ENCODE results near the gene PFKFB4.

The PFKFB4 gene

DNA sequence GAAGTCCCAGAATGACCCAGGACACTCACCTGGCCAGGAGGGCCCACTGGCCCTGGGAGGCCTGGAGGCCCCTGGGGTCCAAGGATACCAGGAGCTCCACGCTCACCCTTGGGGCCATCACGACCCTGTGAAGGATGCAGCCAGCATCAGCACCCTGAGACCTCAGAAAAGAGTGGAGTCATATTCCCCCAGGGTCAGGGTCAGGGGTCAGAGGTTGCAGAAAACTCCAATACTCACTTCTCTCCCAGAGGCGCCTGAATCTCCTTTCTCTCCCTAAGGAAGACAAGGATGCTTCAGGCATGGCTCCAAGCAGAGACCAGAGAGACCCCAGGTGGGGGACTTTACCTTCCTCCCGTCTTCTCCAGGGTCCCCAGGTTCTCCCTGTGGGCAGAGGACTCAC lies 20.0 kb upstream of the PFKFB4 start:
- POLR2A ChIA-PET, result no interaction called here
- H3K9me3 ChIP-seq (ENCODE audit: control insufficient read depth, insufficient read depth, low read depth, low read length), result no peaks in the 10 kb centered on the region

DNA sequence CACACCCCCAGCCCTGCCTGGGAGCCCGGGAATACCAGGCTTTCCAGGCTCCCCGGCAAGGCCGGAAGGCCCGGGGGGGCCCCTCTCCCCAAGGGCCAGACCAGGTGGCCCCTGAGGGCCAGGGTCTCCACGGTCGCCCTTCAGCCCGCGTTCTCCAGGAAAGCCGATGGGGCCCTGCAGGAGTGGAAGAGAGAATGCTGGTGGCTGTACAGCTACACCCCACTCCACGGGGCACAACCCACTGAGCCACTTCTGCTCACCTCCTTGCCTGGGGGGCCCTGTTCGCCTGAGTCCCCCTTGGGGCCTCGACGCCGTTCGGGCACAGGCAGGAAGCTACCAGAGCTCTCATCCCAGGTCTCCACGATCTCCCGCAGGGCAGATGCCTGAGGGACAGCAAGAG lies 18.8 kb upstream of the PFKFB4 start:
- no peak for TF ChIP-seq SCRT1 (tag by site-specific recombination; IDR thresholded peaks at IDR 0.05; ENCODE audit: borderline replicate concordance)
- TF ChIP-seq, protein P1, sequence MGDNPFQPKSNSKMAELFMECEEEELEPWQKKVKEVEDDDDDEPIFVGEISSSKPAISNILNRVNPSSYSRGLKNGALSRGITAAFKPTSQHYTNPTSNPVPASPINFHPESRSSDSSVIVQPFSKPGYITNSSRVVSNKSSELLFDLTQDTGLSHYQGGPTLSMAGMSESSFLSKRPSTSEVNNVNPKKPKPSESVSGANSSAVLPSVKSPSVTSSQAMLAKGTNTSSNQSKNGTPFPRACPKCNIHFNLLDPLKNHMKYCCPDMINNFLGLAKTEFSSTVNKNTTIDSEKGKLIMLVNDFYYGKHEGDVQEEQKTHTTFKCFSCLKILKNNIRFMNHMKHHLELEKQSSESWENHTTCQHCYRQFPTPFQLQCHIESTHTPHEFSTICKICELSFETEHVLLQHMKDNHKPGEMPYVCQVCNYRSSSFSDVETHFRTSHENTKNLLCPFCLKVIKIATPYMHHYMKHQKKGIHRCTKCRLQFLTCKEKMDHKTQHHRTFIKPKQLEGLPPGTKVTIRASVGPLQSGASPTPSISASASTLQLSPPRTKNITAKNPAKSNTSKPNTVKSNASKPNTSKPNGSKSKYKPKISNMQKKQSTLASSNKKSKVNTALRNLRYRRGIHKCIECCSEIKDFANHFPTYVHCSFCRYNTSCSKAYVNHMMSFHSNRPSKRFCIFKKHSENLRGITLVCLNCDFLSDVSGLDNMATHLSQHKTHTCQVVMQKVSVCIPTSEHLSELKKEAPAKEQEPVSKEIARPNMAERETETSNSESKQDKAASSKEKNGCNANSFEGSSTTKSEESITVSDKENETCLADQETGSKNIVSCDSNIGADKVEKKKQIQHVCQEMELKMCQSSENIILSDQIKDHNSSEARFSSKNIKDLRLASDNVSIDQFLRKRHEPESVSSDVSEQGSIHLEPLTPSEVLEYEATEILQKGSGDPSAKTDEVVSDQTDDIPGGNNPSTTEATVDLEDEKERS (tag by site-specific recombination; IDR thresholded peaks at IDR 0.05), result no peak
- no peak for TF ChIP-seq ZNF585B (tag by site-specific recombination; IDR thresholded peaks at IDR 0.05)
- TF ChIP-seq ZNF837 (tag by site-specific recombination; IDR thresholded peaks at IDR 0.05), result no peak
- no peak for TF ChIP-seq ZNF423 (tag by site-specific recombination; IDR thresholded peaks at IDR 0.05)
- TF ChIP-seq ZNF302 (tag by site-specific recombination; IDR thresholded peaks at IDR 0.05; ENCODE audit: low read depth), result no peak
- TF ChIP-seq, protein P2, sequence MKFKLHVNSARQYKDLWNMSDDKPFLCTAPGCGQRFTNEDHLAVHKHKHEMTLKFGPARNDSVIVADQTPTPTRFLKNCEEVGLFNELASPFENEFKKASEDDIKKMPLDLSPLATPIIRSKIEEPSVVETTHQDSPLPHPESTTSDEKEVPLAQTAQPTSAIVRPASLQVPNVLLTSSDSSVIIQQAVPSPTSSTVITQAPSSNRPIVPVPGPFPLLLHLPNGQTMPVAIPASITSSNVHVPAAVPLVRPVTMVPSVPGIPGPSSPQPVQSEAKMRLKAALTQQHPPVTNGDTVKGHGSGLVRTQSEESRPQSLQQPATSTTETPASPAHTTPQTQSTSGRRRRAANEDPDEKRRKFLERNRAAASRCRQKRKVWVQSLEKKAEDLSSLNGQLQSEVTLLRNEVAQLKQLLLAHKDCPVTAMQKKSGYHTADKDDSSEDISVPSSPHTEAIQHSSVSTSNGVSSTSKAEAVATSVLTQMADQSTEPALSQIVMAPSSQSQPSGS (tag by site-specific recombination; IDR thresholded peaks at IDR 0.05; ENCODE audit: low read depth), result no peak
- TF ChIP-seq, protein P3, sequence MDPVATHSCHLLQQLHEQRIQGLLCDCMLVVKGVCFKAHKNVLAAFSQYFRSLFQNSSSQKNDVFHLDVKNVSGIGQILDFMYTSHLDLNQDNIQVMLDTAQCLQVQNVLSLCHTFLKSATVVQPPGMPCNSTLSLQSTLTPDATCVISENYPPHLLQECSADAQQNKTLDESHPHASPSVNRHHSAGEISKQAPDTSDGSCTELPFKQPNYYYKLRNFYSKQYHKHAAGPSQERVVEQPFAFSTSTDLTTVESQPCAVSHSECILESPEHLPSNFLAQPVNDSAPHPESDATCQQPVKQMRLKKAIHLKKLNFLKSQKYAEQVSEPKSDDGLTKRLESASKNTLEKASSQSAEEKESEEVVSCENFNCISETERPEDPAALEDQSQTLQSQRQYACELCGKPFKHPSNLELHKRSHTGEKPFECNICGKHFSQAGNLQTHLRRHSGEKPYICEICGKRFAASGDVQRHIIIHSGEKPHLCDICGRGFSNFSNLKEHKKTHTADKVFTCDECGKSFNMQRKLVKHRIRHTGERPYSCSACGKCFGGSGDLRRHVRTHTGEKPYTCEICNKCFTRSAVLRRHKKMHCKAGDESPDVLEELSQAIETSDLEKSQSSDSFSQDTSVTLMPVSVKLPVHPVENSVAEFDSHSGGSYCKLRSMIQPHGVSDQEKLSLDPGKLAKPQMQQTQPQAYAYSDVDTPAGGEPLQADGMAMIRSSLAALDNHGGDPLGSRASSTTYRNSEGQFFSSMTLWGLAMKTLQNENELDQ (tag by site-specific recombination; IDR thresholded peaks at IDR 0.05; ENCODE audit: low read depth), result no peak
- no peak for TF ChIP-seq ZNF510 (tag by site-specific recombination; IDR thresholded peaks at IDR 0.05; ENCODE audit: insufficient replicate concordance)
- no peak for TF ChIP-seq ZNF24 (tag by site-specific recombination; IDR thresholded peaks at IDR 0.05)
- TF ChIP-seq ZNF366 (tag by site-specific recombination; conservative IDR thresholded peaks at IDR 0.05), result no peak
- Histone ChIP-seq H3K4me3 (ENCODE audit: low read depth, low read length) (no peak overlapping the region), H3K27ac (ENCODE audit: extremely low read depth, low read depth, low read length) (no peak overlapping the region), H3K9me3 (ENCODE audit: control insufficient read depth, insufficient read depth, low read depth, low read length) (no peaks in the 10 kb centered on the region), H3K36me3 (ENCODE audit: control insufficient read depth in 2 of 2, insufficient read depth in 1 of 2, low read length in 2 of 2) (peaks cover 0 to 11% of the 10 kb centered on the region in 2 experiments; a peak in 1 of 3 replicates), H3K4me1 (ENCODE audit: control insufficient read depth, insufficient read depth, low read length) (no peaks in the 10 kb centered on the region)
- CTCF ChIA-PET, result no interaction called here
- POLR2A ChIA-PET, result no interaction called here

More for the DNA sequence above, 20.0 kb upstream of the PFKFB4 start:
- Histone ChIP-seq H3K4me1 (ENCODE audit: control insufficient read depth, insufficient read depth, low read length) (no peaks in the 10 kb centered on the region), H3K27ac (ENCODE audit: extremely low read depth, low read depth, low read length) (no peak overlapping the region), H3K36me3 (ENCODE audit: control insufficient read depth in 2 of 2, insufficient read depth in 1 of 2, low read length in 2 of 2) (peaks cover 0 to 11% of the 10 kb centered on the region in 2 experiments; a peak in 1 of 3 replicates), H3K4me3 (ENCODE audit: low read depth, low read length) (no peak overlapping the region)
- CTCF ChIA-PET, result no interaction called here
- TF ChIP-seq GLIS2 (tag by site-specific recombination; IDR thresholded peaks at IDR 0.05) (no peak), ZNF350 (tag by site-specific recombination; IDR thresholded peaks at IDR 0.05) (no peak), SCRT1 (tag by site-specific recombination; IDR thresholded peaks at IDR 0.05; ENCODE audit: borderline replicate concordance) (no peak)
- TF ChIP-seq, protein P4, sequence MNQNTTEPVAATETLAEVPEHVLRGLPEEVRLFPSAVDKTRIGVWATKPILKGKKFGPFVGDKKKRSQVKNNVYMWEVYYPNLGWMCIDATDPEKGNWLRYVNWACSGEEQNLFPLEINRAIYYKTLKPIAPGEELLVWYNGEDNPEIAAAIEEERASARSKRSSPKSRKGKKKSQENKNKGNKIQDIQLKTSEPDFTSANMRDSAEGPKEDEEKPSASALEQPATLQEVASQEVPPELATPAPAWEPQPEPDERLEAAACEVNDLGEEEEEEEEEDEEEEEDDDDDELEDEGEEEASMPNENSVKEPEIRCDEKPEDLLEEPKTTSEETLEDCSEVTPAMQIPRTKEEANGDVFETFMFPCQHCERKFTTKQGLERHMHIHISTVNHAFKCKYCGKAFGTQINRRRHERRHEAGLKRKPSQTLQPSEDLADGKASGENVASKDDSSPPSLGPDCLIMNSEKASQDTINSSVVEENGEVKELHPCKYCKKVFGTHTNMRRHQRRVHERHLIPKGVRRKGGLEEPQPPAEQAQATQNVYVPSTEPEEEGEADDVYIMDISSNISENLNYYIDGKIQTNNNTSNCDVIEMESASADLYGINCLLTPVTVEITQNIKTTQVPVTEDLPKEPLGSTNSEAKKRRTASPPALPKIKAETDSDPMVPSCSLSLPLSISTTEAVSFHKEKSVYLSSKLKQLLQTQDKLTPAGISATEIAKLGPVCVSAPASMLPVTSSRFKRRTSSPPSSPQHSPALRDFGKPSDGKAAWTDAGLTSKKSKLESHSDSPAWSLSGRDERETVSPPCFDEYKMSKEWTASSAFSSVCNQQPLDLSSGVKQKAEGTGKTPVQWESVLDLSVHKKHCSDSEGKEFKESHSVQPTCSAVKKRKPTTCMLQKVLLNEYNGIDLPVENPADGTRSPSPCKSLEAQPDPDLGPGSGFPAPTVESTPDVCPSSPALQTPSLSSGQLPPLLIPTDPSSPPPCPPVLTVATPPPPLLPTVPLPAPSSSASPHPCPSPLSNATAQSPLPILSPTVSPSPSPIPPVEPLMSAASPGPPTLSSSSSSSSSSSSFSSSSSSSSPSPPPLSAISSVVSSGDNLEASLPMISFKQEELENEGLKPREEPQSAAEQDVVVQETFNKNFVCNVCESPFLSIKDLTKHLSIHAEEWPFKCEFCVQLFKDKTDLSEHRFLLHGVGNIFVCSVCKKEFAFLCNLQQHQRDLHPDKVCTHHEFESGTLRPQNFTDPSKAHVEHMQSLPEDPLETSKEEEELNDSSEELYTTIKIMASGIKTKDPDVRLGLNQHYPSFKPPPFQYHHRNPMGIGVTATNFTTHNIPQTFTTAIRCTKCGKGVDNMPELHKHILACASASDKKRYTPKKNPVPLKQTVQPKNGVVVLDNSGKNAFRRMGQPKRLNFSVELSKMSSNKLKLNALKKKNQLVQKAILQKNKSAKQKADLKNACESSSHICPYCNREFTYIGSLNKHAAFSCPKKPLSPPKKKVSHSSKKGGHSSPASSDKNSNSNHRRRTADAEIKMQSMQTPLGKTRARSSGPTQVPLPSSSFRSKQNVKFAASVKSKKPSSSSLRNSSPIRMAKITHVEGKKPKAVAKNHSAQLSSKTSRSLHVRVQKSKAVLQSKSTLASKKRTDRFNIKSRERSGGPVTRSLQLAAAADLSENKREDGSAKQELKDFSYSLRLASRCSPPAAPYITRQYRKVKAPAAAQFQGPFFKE (tag by site-specific recombination; IDR thresholded peaks at IDR 0.05; ENCODE audit: borderline replicate concordance), result no peak
